Lower lobe of right lung (tissue), 2 donors: ENCODE results near the gene SCN3B. TPM values are rescaled to one million over a fixed set of nuclear protein-coding genes. Genes with fewer than 3 reads are reported as not detected.

Source experiments
- ATAC-seq, 2 donors: fragments of 200-7000 bp; cut with Tn5 transposase; one replicate each; pipeline ENCODE4 v1.9.1; 2020 to 2022; ENCODE audit warnings: mild to moderate bottlenecking in 2 of 2, moderate library complexity in 2 of 2
- DNase-seq: peaks from one replicate; pipeline ENCODE4 v3.0.0-alpha.2; 2020
- H3K27ac ChIP-seq: fragments of 200-600 bp; one replicate; pipeline ENCODE4 v1.8.0; 2022
- H3K27me3 ChIP-seq: fragments of 200-600 bp; one replicate; pipeline ENCODE4 v1.8.0; 2022; ENCODE audit warnings: low read depth
- H3K36me3 ChIP-seq: fragments of 200-600 bp; one replicate; pipeline ENCODE4 v1.8.0; 2022; ENCODE audit warnings: mild to moderate bottlenecking
- H3K4me1 ChIP-seq: fragments of 200-600 bp; one replicate; pipeline ENCODE4 v1.8.0; 2022
- H3K4me3 ChIP-seq: fragments of 200-600 bp; one replicate; pipeline ENCODE4 v1.8.0; 2022; ENCODE audit warnings: mild to moderate bottlenecking
- H3K9me3 ChIP-seq: fragments of 200-600 bp; one replicate; pipeline ENCODE4 v1.8.0; 2022
- CTCF ChIP-seq: fragments of 200-600 bp; IDR thresholded peaks from one replicate; pipeline ENCODE4 v1.8.0; 2022; ENCODE audit warnings: antibody characterized with exemption, mild to moderate bottlenecking
- intact Hi-C: fragments of 100-400 bp; cut with DNase I; formaldehyde crosslinking; loops from one replicate; pipeline ENCODE4 v1.11.0; 2022
- total RNA-seq: library from RNA; stranded (reverse); fragmentation: NEBNext Ultra II Directional; extraction: Animal tissue kit (Norgen Biotek cat#: 25700); gene quantifications from one replicate; pipeline ENCODE4 v1.2.1, GENCODE V29; 2021
- donor health status: DM: no; HTN: yes; CAD: no; lungs with severe emphysema.

SCN3B gene
- total RNA-seq, 1 donor from 2014 or later, result 3.2 TPM

GRCh38 chr11:123590296-123590912 is 64.0 kb downstream of the SCN3B start:
- DNase-seq, result no peak

GRCh38 chr11:123588864-123589262 is 65.6 kb downstream of the SCN3B start:
- H3K9me3 ChIP-seq, result no peaks in the 10 kb centered on the region
- TF ChIP-seq CTCF, result no peak
- intact Hi-C loops, result no loop called here

More at GRCh38 chr11:123590296-123590912, 64.0 kb downstream of the SCN3B start:
- peak; percentile 30 to 47 for ATAC-seq
- Histone ChIP-seq H3K9me3 (no peaks in the 10 kb centered on the region), H3K27me3 (no peaks in the 10 kb centered on the region), H3K4me1 (no peaks in the 10 kb centered on the region), H3K4me3 (no peak overlapping the region), H3K27ac (no peak overlapping the region), H3K36me3 (no peaks in the 10 kb centered on the region)
- no peak for TF ChIP-seq CTCF
- intact Hi-C loops, result no loop called here

GRCh38 chr11:123588117-123588863 is 66.1 kb downstream of the SCN3B start:
- no peak overlapping the region for H3K4me3 ChIP-seq
- H3K36me3 ChIP-seq, result no peaks in the 10 kb centered on the region
- H3K4me1 ChIP-seq, result no peaks in the 10 kb centered on the region
- no peak for TF ChIP-seq CTCF
- H3K27ac ChIP-seq, result no peak overlapping the region
- ATAC-seq (no peak), DNase-seq (no peak)
- intact Hi-C loops, result no loop called here
- H3K27me3 ChIP-seq, result no peaks in the 10 kb centered on the region
- no peaks in the 10 kb centered on the region for H3K9me3 ChIP-seq

More at GRCh38 chr11:123588864-123589262, 65.6 kb downstream of the SCN3B start:
- H3K36me3 ChIP-seq, result no peaks in the 10 kb centered on the region
- no peak overlapping the region for H3K27ac ChIP-seq
- H3K27me3 ChIP-seq, result no peaks in the 10 kb centered on the region
- DNase-seq (no peak), ATAC-seq (no peak)
- H3K4me1 ChIP-seq, result no peaks in the 10 kb centered on the region
- no peak overlapping the region for H3K4me3 ChIP-seq

GRCh38 chr11:123587559-123587958 is 66.9 kb downstream of the SCN3B start:
- no peak overlapping the region for H3K4me3 ChIP-seq
- no peak overlapping the region for H3K27ac ChIP-seq
- TF ChIP-seq CTCF, result no peak
- no peaks in the 10 kb centered on the region for H3K4me1 ChIP-seq
- H3K9me3 ChIP-seq, result no peaks in the 10 kb centered on the region
- no peaks in the 10 kb centered on the region for H3K36me3 ChIP-seq
- DNase-seq, result no peak
- intact Hi-C loops, result no loop called here
- no peaks in the 10 kb centered on the region for H3K27me3 ChIP-seq
- ATAC-seq, result no peak

- Histone ChIP-seq H3K9me3 (no peaks in the 10 kb centered on the region), H3K36me3 (no peaks in the 10 kb centered on the region), H3K4me3 (no peak overlapping the region), H3K27me3 (no peaks in the 10 kb centered on the region), H3K27ac (no peak overlapping the region), H3K4me1 (no peaks in the 10 kb centered on the region)
- ATAC-seq, result no peak
- intact Hi-C loops, result no loop called here
- no peak for TF ChIP-seq CTCF
- DNase-seq, result no peak
Measured at GRCh38 chr11:123587044-123587443, 67.4 kb downstream of the SCN3B start.
